CD4-positive, alpha-beta T cell (primary cell): Measurements from ENCODE around the gene AMZ1. TPM values are rescaled to one million over a fixed set of nuclear protein-coding genes. Genes with fewer than 3 reads are reported as not detected.
"Not testable (repeated sequence)": the region's sequence is repeated elsewhere in the genome, so short reads cannot be mapped to it uniquely, and the experiment has no call there.

Experiments used
- ATAC-seq: fragments of 200-7000 bp; cut with Tn5 transposase; one replicate; pipeline ENCODE4 v1.10.0; 2022; ENCODE audit warnings: mild to moderate bottlenecking; ENCODE audit not compliant: poor library complexity
- CTCF ChIA-PET: fragments of 350-600 bp; sonication (Branson Sonifier 250); formaldehyde crosslinking; loops from one replicate; lab custom pipeline; 2021; ENCODE audit warnings: antibody characterized with exemption, inconsistent platforms; lab: Charles Lee
- POLR2A ChIA-PET: fragments of 350-600 bp; sonication (Branson Sonifier 250); formaldehyde crosslinking; loops from one replicate; lab custom pipeline; 2021; ENCODE audit warnings: antibody characterized with exemption, inconsistent platforms; lab: Charles Lee
- DNase-seq, 14 experiments: peaks; one replicate each; pipeline ENCODE4 v3.0.0-alpha.2; 2013 to 2020; ENCODE audit warnings: mixed read lengths in 2 of 14
- H3K27ac ChIP-seq, 2 donors: one replicate each; pipeline versions ENCODE4 v1.5.1 to v1.7.0; 2013; ENCODE audit warnings: low read length in 2 of 2, low read depth in 1 of 2, mild to moderate bottlenecking in 1 of 2
- H3K27me3 ChIP-seq, 2 experiments: 1 replicate in 1 of 2; 2 replicates in 1 of 2; pipeline versions ENCODE4 v1.6.1 to v1.7.0; 2013; ENCODE audit warnings: low read length in 2 of 2, control low read depth in 1 of 2, mild to moderate bottlenecking in 1 of 2, moderate library complexity in 1 of 2; ENCODE audit not compliant: insufficient read depth in 2 of 2, control insufficient read depth in 1 of 2
- H3K36me3 ChIP-seq: one replicate; pipeline ENCODE4 v1.6.1; 2013; ENCODE audit warnings: low read length, control low read depth; ENCODE audit not compliant: insufficient read depth
- H3K4me1 ChIP-seq: one replicate; pipeline ENCODE4 v1.6.1; 2013; ENCODE audit warnings: low read length, control low read depth; ENCODE audit not compliant: insufficient read depth
- H3K4me3 ChIP-seq: one replicate; pipeline ENCODE4 v1.5.1; 2013; ENCODE audit warnings: mild to moderate bottlenecking, low read length, moderate library complexity
- H3K9me3 ChIP-seq, 2 experiments: 1 replicate in 1 of 2; 2 replicates in 1 of 2; pipeline versions ENCODE4 v1.6.1 to v1.7.0; 2013; ENCODE audit warnings: low read length in 2 of 2, mild to moderate bottlenecking in 2 of 2, control low read depth in 1 of 2, moderate library complexity in 1 of 2; ENCODE audit not compliant: control insufficient read depth in 1 of 2, insufficient read depth in 1 of 2
- H3K27ac Mint-ChIP-seq: one replicate; pipeline ENCODE4 v1.8.0; 2020; ENCODE audit warnings: mixed read lengths
- H3K27me3 Mint-ChIP-seq: one replicate; pipeline ENCODE4 v1.8.0; 2021; ENCODE audit warnings: mixed read lengths
- H3K36me3 Mint-ChIP-seq: one replicate; pipeline ENCODE4 v1.8.0; 2021; ENCODE audit warnings: low read depth, mixed read lengths
- H3K4me1 Mint-ChIP-seq: one replicate; pipeline ENCODE4 v1.8.0; 2021; ENCODE audit warnings: low read depth, mixed read lengths
- H3K4me3 Mint-ChIP-seq: one replicate; pipeline ENCODE4 v1.8.0; 2020; ENCODE audit warnings: mild to moderate bottlenecking, mixed read lengths
- H3K9me3 Mint-ChIP-seq: one replicate; pipeline ENCODE4 v1.8.0; 2020; ENCODE audit warnings: mixed read lengths
- intact Hi-C, 2 experiments: fragments of 100-400 bp; cut with DNase I in 1 of 2; cut with micrococcal nuclease in 1 of 2; formaldehyde crosslinking; loops; one replicate each; pipeline versions ENCODE4 v1.15.1 to v1.9.0; 2023 to 2025; cut with DNase I, micrococcal nuclease
- total RNA-seq, 174 experiments: library from RNA in 2 of 174; stranded (reverse) in 2 of 174; gene quantifications; one replicate each; pipeline ENCODE4 v1.2.3 and lab custom pipeline; 2021 to 2026
- TF ChIP-seq, protein P1 (sequence below): fragments of 200-600 bp; IDR thresholded peaks from one replicate; pipeline ENCODE4 v1.8.0; 2022; ENCODE audit warnings: antibody characterized with exemption, mild to moderate bottlenecking

AMZ1 gene
- total RNA-seq, 2 experiments from 2014 or later: 0.25 to 0.36 TPM

DNA sequence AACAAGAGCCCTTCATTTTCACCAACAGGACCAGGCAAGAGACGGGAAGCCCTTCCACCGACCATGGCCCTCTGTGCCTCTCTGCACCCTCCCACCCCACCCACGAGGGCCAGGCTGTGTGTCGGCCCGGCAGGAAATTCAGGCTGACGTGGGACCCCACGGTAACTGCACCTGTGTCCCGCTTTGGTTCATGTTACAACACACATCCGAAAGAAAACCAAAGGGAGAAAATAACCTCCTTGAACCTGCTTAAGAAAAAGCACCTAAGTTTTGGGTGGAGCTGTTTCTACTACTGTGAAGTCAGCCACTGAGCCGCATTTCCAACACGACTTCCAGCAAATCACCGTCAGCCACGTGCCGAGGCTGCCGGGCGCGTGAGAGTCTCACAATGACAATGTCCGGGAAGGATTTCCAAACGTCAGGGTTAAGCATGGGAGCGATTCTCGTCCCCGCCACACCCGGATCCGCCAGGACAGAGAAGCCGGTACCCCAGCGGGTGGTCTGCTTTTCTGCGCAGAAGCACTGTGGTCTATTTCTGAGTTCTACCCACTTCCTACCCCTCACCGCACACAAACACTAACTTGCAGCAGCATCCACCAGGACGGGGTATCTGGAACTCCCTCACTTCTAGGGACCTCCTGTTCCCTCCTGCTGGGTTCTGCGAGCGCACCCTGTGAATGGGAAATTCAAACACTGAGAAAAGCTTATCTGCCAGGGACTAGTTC, 36.6 kb downstream of the AMZ1 start:
- Mint-ChIP-seq H3K4me3 (no peak overlapping the region), H3K9me3 (no peaks in the 10 kb centered on the region), H3K4me1 (peaks cover 7% of the 10 kb centered on the region), H3K27me3 (no peaks in the 10 kb centered on the region), H3K36me3 (peaks cover 17% of the 10 kb centered on the region), H3K27ac (no peak overlapping the region)
- intact Hi-C loops: no loop called here
- H3K4me3 ChIP-seq: no peak overlapping the region
- ATAC-seq (no peak), DNase-seq (peak in 2 of 14 experiments; percentile 4 to 8)
- H3K4me1 ChIP-seq: peaks cover 13% of the 10 kb centered on the region
- ChIA-PET CTCF (no interaction called here), POLR2A (no interaction called here)
- H3K27ac ChIP-seq: no peak overlapping the region
- no peaks in the 10 kb centered on the region for H3K36me3 ChIP-seq
- no peaks in the 10 kb centered on the region for H3K9me3 ChIP-seq
- no peaks in the 10 kb centered on the region for H3K27me3 ChIP-seq
- TF ChIP-seq, protein P1, sequence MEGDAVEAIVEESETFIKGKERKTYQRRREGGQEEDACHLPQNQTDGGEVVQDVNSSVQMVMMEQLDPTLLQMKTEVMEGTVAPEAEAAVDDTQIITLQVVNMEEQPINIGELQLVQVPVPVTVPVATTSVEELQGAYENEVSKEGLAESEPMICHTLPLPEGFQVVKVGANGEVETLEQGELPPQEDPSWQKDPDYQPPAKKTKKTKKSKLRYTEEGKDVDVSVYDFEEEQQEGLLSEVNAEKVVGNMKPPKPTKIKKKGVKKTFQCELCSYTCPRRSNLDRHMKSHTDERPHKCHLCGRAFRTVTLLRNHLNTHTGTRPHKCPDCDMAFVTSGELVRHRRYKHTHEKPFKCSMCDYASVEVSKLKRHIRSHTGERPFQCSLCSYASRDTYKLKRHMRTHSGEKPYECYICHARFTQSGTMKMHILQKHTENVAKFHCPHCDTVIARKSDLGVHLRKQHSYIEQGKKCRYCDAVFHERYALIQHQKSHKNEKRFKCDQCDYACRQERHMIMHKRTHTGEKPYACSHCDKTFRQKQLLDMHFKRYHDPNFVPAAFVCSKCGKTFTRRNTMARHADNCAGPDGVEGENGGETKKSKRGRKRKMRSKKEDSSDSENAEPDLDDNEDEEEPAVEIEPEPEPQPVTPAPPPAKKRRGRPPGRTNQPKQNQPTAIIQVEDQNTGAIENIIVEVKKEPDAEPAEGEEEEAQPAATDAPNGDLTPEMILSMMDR: no peak

- Histone ChIP-seq H3K9me3 (no peaks in the 10 kb centered on the region), H3K27me3 (no peaks in the 10 kb centered on the region), H3K4me3 (no peak overlapping the region), H3K4me1 (peaks cover 8% of the 10 kb centered on the region), H3K27ac (no peak overlapping the region), H3K36me3 (peaks cover 3% of the 10 kb centered on the region)
- TF ChIP-seq, protein P1: no peak
- ChIA-PET POLR2A (no interaction called here), CTCF (no interaction called here)
- peak in 2 of 14 experiments; percentile 5 to 20 for DNase-seq
- Mint-ChIP-seq H3K36me3 (peaks cover 25% of the 10 kb centered on the region), H3K27ac (no peak overlapping the region), H3K9me3 (no peaks in the 10 kb centered on the region), H3K4me3 (no peak overlapping the region), H3K27me3 (no peaks in the 10 kb centered on the region), H3K4me1 (peaks cover 7% of the 10 kb centered on the region)
- no peak for ATAC-seq
- intact Hi-C loops: no loop called here
These were observed 37.4 kb downstream of the AMZ1 start for GRCh38 chr7:2725178-2726105.

DNA sequence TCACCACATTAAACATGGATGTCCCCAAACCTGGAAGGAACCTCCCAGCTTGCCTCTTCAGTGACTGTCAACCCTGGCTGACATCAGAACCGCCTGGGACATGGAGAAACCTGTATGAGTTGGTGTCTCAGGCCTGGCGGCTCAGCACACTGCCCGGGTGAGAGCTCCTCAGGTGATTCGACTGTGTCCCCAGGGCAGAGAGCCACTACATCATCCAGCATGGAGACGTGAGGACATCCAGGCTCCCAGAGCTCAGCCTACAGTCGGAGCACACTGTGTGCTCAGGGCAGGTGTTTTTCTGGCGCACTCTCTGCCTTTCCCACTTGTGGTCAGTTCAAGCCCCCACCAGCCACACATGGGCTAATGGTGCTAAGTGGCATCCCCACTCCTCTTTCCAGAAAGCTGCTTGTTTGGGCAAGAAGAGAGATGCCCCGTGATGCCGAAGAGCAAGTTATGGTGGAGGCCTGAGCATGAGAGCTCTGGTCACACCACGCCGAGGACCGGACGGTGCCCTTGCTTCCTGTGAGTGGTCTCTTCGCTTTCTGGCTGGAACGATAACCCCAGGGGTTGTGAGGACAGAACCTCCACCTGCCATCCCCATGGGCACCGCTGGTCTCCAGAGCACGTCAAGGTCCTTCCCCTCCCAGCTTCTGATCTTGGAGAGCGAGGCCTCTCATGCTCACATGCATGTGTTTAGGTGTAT, 38.5 kb downstream of the AMZ1 start:
- Mint-ChIP-seq H3K4me1 (no peaks in the 10 kb centered on the region), H3K4me3 (no peak overlapping the region), H3K27me3 (no peaks in the 10 kb centered on the region), H3K9me3 (no peaks in the 10 kb centered on the region), H3K36me3 (peaks cover 35% of the 10 kb centered on the region), H3K27ac (no peak overlapping the region)
- Histone ChIP-seq H3K36me3 (peaks cover 13% of the 10 kb centered on the region), H3K4me3 (no peak overlapping the region), H3K27ac (no peak overlapping the region), H3K9me3 (no peaks in the 10 kb centered on the region), H3K27me3 (no peaks in the 10 kb centered on the region), H3K4me1 (no peaks in the 10 kb centered on the region)
- ChIA-PET CTCF (no interaction called here), POLR2A (no interaction called here)
- ATAC-seq: no peak
- DNase-seq: peak in 1 of 14 experiments; percentile 22
- TF ChIP-seq, protein P1: no peak
- intact Hi-C loops: no loop called here

DNA sequence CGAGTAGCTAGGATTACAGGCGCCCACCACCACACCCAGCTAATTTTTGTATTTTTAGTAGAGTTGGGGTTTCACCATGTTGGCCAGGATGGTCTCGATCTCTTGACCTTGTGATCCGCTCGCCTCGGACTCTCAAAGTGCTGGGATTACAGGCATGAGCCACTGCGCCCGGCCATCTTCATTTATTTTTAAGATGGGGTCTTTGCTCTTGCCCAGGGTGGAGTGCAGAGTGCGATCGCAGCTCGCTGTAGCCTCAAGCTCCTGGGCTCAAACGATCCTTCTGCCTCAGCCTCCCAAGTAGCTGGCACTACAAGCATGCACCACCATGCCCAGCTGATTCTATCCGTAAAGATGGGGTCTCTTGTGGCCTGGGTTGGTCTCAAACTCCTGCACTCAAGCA, 39.2 kb downstream of the AMZ1 start:
- H3K27me3 ChIP-seq, H3K9me3 Mint-ChIP-seq, H3K4me1 ChIP-seq, H3K4me3 Mint-ChIP-seq, H3K27me3 Mint-ChIP-seq, H3K4me1 Mint-ChIP-seq, H3K27ac Mint-ChIP-seq, ATAC-seq, POLR2A ChIA-PET, H3K27ac ChIP-seq, H3K9me3 ChIP-seq, intact Hi-C loops, H3K4me3 ChIP-seq: not testable (repeated sequence)
- H3K36me3 Mint-ChIP-seq: peaks cover 42% of the 10 kb centered on the region
- CTCF ChIA-PET: interaction anchor here (0.9 kb wide), 1 partner anchor 8 kb away, joined by 4 read pairs; no protein-coding TSS in a partner anchor
- DNase-seq: peak in 2 of 14 experiments; percentile 3 to 8
- H3K36me3 ChIP-seq: peaks cover 13% of the 10 kb centered on the region
